Mesendoderm (in vitro differentiated cells): ENCODE results near the gene THSD7B.

Source experiments
- DNase-seq: peaks from one replicate; pipeline ENCODE4 v3.0.0; 2013
- H2AK5ac ChIP-seq: 2 replicates; pipeline ENCODE4 v1.6.1; 2013; ENCODE audit warnings: low read length, inconsistent platforms
- H2BK120ac ChIP-seq: 2 replicates; pipeline ENCODE4 v1.6.1; 2013; ENCODE audit warnings: low read depth, mild to moderate bottlenecking, low read length, moderate library complexity, mixed read lengths
- H2BK15ac ChIP-seq: replicated peaks from 2 replicates; pipeline ENCODE4 v1.6.1; 2013; ENCODE audit warnings: low read depth, mild to moderate bottlenecking, moderate library complexity
- H2BK5ac ChIP-seq: 2 replicates; pipeline ENCODE4 v1.6.1; 2013; ENCODE audit warnings: low read length, inconsistent platforms
- H3K18ac ChIP-seq: 2 replicates; pipeline ENCODE4 v1.6.1; 2013; ENCODE audit warnings: mild to moderate bottlenecking, low read length, mixed read lengths
- H3K23ac ChIP-seq: one replicate; pipeline ENCODE4 v1.6.1; 2013; ENCODE audit warnings: low read length
- H3K27ac ChIP-seq: 2 replicates; pipeline ENCODE4 v1.5.1; 2013; ENCODE audit warnings: low read depth, mild to moderate bottlenecking, inconsistent platforms, low read length, moderate library complexity
- H3K27me3 ChIP-seq: 2 replicates; pipeline ENCODE4 v1.6.1; 2013; ENCODE audit warnings: low read length, control low read depth, mild to moderate bottlenecking, inconsistent platforms; ENCODE audit not compliant: insufficient read depth, poor library complexity
- H3K36me3 ChIP-seq: 2 replicates; pipeline ENCODE4 v1.6.1; 2013; ENCODE audit warnings: low read length, inconsistent platforms; ENCODE audit not compliant: control insufficient read depth, insufficient read depth
- H3K4ac ChIP-seq: one replicate; pipeline ENCODE4 v1.6.1; 2013; ENCODE audit warnings: low read depth, mild to moderate bottlenecking, low read length, moderate library complexity
- H3K4me1 ChIP-seq: 2 replicates; pipeline ENCODE4 v1.6.1; 2013; ENCODE audit warnings: low read depth, low read length, inconsistent platforms; ENCODE audit not compliant: control insufficient read depth
- H3K4me2 ChIP-seq: 2 replicates; pipeline ENCODE4 v1.6.1; 2013; ENCODE audit warnings: low read length
- H3K4me3 ChIP-seq: 2 replicates; pipeline ENCODE4 v1.5.1; 2013; ENCODE audit warnings: mild to moderate bottlenecking, low read length
- H3K56ac ChIP-seq: one replicate; pipeline ENCODE4 v1.6.1; 2013; ENCODE audit warnings: low read length
- H3K79me1 ChIP-seq: 2 replicates; pipeline ENCODE4 v1.6.1; 2013; ENCODE audit warnings: low read length, inconsistent platforms
- H3K79me2 ChIP-seq: 2 replicates; pipeline ENCODE4 v1.6.1; 2013; ENCODE audit warnings: mild to moderate bottlenecking, low read length; ENCODE audit not compliant: control insufficient read depth, insufficient read depth
- H3K9ac ChIP-seq: 2 replicates; pipeline ENCODE4 v1.6.1; 2013; ENCODE audit warnings: low read length, inconsistent platforms
- H4K5ac ChIP-seq: one replicate; pipeline ENCODE4 v1.6.1; 2013; ENCODE audit warnings: low read length
- H4K8ac ChIP-seq: one replicate; pipeline ENCODE4 v1.6.1; 2013; ENCODE audit warnings: low read depth, mild to moderate bottlenecking, control low read depth, low read length, moderate library complexity
- WGBS: extraction: QIAGEN DNeasy Blood & Tissue Kit; methylation state at CpG from one replicate; pipeline ENCODE4 v1.1.7; 2013; ENCODE audit warnings: low lambda C conversion rate, missing lambda C conversion rate; ENCODE audit not compliant: insufficient coverage; ENCODE audit errors: extremely low coverage; 5-methylcytosine and 5-hydroxymethylcytosine counted together

Gene THSD7B

GRCh38 chr2:136767030-136767429, 1.7 kb downstream of the THSD7B start:
- Histone ChIP-seq H3K23ac (no peak overlapping the region), H3K56ac (no peak overlapping the region), H3K36me3 (no peaks in the 10 kb centered on the region), H2AK5ac (no peak overlapping the region), H3K27me3 (peaks cover 26% of the 10 kb centered on the region), H2BK120ac (no peak overlapping the region), H3K18ac (no peak overlapping the region), H3K4me3 (no peak overlapping the region), H3K27ac (no peak overlapping the region), H2BK15ac (no peak overlapping the region), H3K4ac (no peak overlapping the region), H3K79me1 (no peaks in the 10 kb centered on the region), H4K5ac (no peak overlapping the region), H3K79me2 (no peaks in the 10 kb centered on the region), H3K4me2 (no peak overlapping the region), H3K4me1 (no peaks in the 10 kb centered on the region), H2BK5ac (no peak overlapping the region), H4K8ac (no peak overlapping the region), H3K9ac (no peak overlapping the region)
- WGBS, result no CpG with 5 or more reads among the region's 2 CpGs
- DNase-seq, result no peak

GRCh38 chr2:136769871-136770270, 4.5 kb downstream of the THSD7B start:
- Histone ChIP-seq H3K4me1 (no peaks in the 10 kb centered on the region), H2BK120ac (no peak overlapping the region), H3K36me3 (no peaks in the 10 kb centered on the region), H3K4ac (no peak overlapping the region), H3K56ac (no peak overlapping the region), H3K27ac (no peak overlapping the region), H3K18ac (no peak overlapping the region), H3K4me2 (no peak overlapping the region), H3K23ac (no peak overlapping the region), H3K4me3 (no peak overlapping the region), H3K79me1 (no peaks in the 10 kb centered on the region), H4K5ac (no peak overlapping the region), H2BK5ac (no peak overlapping the region), H4K8ac (no peak overlapping the region), H3K79me2 (no peaks in the 10 kb centered on the region), H2AK5ac (no peak overlapping the region), H2BK15ac (no peak overlapping the region), H3K27me3 (peaks cover 19% of the 10 kb centered on the region), H3K9ac (no peak overlapping the region)
- DNase-seq, result no peak
- no CpG with 5 or more reads among the region's 6 CpGs for WGBS

GRCh38 chr2:136770384-136770783, 5.0 kb downstream of the THSD7B start:
- H3K36me3 ChIP-seq, result no peaks in the 10 kb centered on the region
- no peak overlapping the region for H3K9ac ChIP-seq
- no peak overlapping the region for H3K4me2 ChIP-seq
- peaks cover 18% of the 10 kb centered on the region for H3K27me3 ChIP-seq
- no peak overlapping the region for H3K4me3 ChIP-seq
- no peak overlapping the region for H2BK120ac ChIP-seq
- H2BK5ac ChIP-seq, result no peak overlapping the region
- no peak overlapping the region for H3K27ac ChIP-seq
- H3K18ac ChIP-seq, result no peak overlapping the region
- H3K23ac ChIP-seq, result no peak overlapping the region
- no peak overlapping the region for H3K56ac ChIP-seq
- H2AK5ac ChIP-seq, result no peak overlapping the region
- H2BK15ac ChIP-seq, result no peak overlapping the region
- WGBS, result no CpG with 5 or more reads among the region's 1 CpG
- H3K79me2 ChIP-seq, result no peaks in the 10 kb centered on the region
- H3K4me1 ChIP-seq, result no peaks in the 10 kb centered on the region
- H3K4ac ChIP-seq, result no peak overlapping the region
- no peak overlapping the region for H4K5ac ChIP-seq
- no peak for DNase-seq
- no peak overlapping the region for H4K8ac ChIP-seq
- no peaks in the 10 kb centered on the region for H3K79me1 ChIP-seq

- no peak overlapping the region for H4K8ac ChIP-seq
- WGBS, result no CpG with 5 or more reads among the region's 2 CpGs
- H3K4me3 ChIP-seq, result no peak overlapping the region
- H3K9ac ChIP-seq, result no peak overlapping the region
- no peak overlapping the region for H3K4me2 ChIP-seq
- H3K79me2 ChIP-seq, result no peaks in the 10 kb centered on the region
- no peaks in the 10 kb centered on the region for H3K27me3 ChIP-seq
- H3K4me1 ChIP-seq, result no peaks in the 10 kb centered on the region
- no peak overlapping the region for H2AK5ac ChIP-seq
- H2BK5ac ChIP-seq, result no peak overlapping the region
- no peak overlapping the region for H3K18ac ChIP-seq
- H3K36me3 ChIP-seq, result no peaks in the 10 kb centered on the region
- no peak overlapping the region for H3K4ac ChIP-seq
- no peak overlapping the region for H3K27ac ChIP-seq
- no peak overlapping the region for H4K5ac ChIP-seq
- H2BK120ac ChIP-seq, result no peak overlapping the region
- no peak overlapping the region for H2BK15ac ChIP-seq
- H3K79me1 ChIP-seq, result no peaks in the 10 kb centered on the region
- H3K23ac ChIP-seq, result no peak overlapping the region
- no peak overlapping the region for H3K56ac ChIP-seq
- DNase-seq, result no peak
Observed at GRCh38 chr2:136777391-136777790, 12.0 kb downstream of the THSD7B start.

- Histone ChIP-seq H2AK5ac (no peak overlapping the region), H2BK15ac (no peak overlapping the region), H4K8ac (no peak overlapping the region), H3K36me3 (no peaks in the 10 kb centered on the region), H3K4me1 (no peaks in the 10 kb centered on the region), H3K23ac (no peak overlapping the region), H3K27ac (no peak overlapping the region), H2BK120ac (no peak overlapping the region), H2BK5ac (no peak overlapping the region), H4K5ac (no peak overlapping the region), H3K79me1 (no peaks in the 10 kb centered on the region), H3K9ac (no peak overlapping the region), H3K27me3 (no peaks in the 10 kb centered on the region), H3K4me3 (no peak overlapping the region), H3K56ac (no peak overlapping the region), H3K18ac (no peak overlapping the region), H3K4me2 (no peak overlapping the region), H3K79me2 (no peaks in the 10 kb centered on the region), H3K4ac (no peak overlapping the region)
- no CpG with 5 or more reads among the region's 4 CpGs for WGBS
- no peak for DNase-seq
Observed at GRCh38 chr2:136783856-136784255, 18.5 kb downstream of the THSD7B start.

- Histone ChIP-seq H2BK15ac (no peak overlapping the region), H3K4ac (no peak overlapping the region), H4K5ac (no peak overlapping the region), H3K4me2 (no peak overlapping the region), H3K56ac (no peak overlapping the region), H3K79me2 (no peaks in the 10 kb centered on the region), H2BK5ac (no peak overlapping the region), H3K27me3 (no peaks in the 10 kb centered on the region), H4K8ac (no peak overlapping the region), H3K79me1 (no peaks in the 10 kb centered on the region), H3K27ac (no peak overlapping the region), H2BK120ac (no peak overlapping the region), H3K4me1 (no peaks in the 10 kb centered on the region), H3K23ac (no peak overlapping the region), H2AK5ac (no peak overlapping the region), H3K36me3 (no peaks in the 10 kb centered on the region), H3K9ac (no peak overlapping the region), H3K4me3 (no peak overlapping the region), H3K18ac (no peak overlapping the region)
- WGBS, result no CpG with 5 or more reads among the region's 3 CpGs
- no peak for DNase-seq
Observed at GRCh38 chr2:136785215-136785614, 19.9 kb downstream of the THSD7B start.
